Skeletal muscle tissue (tissue), 4 donors: ENCODE measurements around the gene PPP1R9A. TPM values are rescaled to one million over a fixed set of nuclear protein-coding genes. Genes with fewer than 3 reads are reported as not detected.

Source experiments
- H3K27ac ChIP-seq: one replicate; pipeline ENCODE4 v1.7.0; 2013; ENCODE audit warnings: mild to moderate bottlenecking, low read depth, low read length, inconsistent platforms
- H3K27me3 ChIP-seq, 3 donors: one replicate each; pipeline ENCODE4 v1.7.0; 2013; ENCODE audit warnings: low read length in 3 of 3; ENCODE audit not compliant: control insufficient read depth in 3 of 3, insufficient read depth in 3 of 3
- H3K36me3 ChIP-seq, 3 donors: one replicate each; pipeline ENCODE4 v1.7.0; 2013; ENCODE audit warnings: low read length in 3 of 3; ENCODE audit not compliant: control insufficient read depth in 3 of 3, insufficient read depth in 3 of 3
- H3K4me1 ChIP-seq, 3 donors: one replicate each; pipeline ENCODE4 v1.7.0; 2013; ENCODE audit warnings: low read length in 3 of 3, mild to moderate bottlenecking in 3 of 3; ENCODE audit not compliant: control insufficient read depth in 3 of 3, insufficient read depth in 3 of 3
- H3K4me3 ChIP-seq, 3 donors: one replicate each; pipeline ENCODE4 v1.7.0; 2013; ENCODE audit warnings: low read length in 3 of 3
- H3K9ac ChIP-seq, 3 donors: one replicate each; pipeline ENCODE4 v1.7.0; 2013; ENCODE audit warnings: low read length in 3 of 3, mild to moderate bottlenecking in 3 of 3, moderate library complexity in 2 of 3, low read depth in 1 of 3
- H3K9me3 ChIP-seq, 3 donors: one replicate each; pipeline ENCODE4 v1.7.0; 2013; ENCODE audit warnings: low read length in 3 of 3; ENCODE audit not compliant: control insufficient read depth in 3 of 3
- total RNA-seq: library from RNA; depleted of rRNA; stranded (reverse); fragments of >200 nt; gene quantifications from one replicate; pipeline ENCODE4 v1.2.3, GENCODE V29; 2014
- donor health status: Osteomylitis.

PPP1R9A gene
- total RNA-seq, 1 donor from 2014 or later, result 42.3 TPM

GRCh38 chr7:95139922-95140321 is 232.5 kb downstream of the PPP1R9A start:
- H3K9ac ChIP-seq, result no peak overlapping the region
- no peaks in the 10 kb centered on the region for H3K9me3 ChIP-seq
- H3K4me3 ChIP-seq, result no peak overlapping the region
- H3K36me3 ChIP-seq, result no peaks in the 10 kb centered on the region
- H3K27ac ChIP-seq, result no peak overlapping the region
- no peaks in the 10 kb centered on the region for H3K4me1 ChIP-seq
- H3K27me3 ChIP-seq, result no peaks in the 10 kb centered on the region

GRCh38 chr7:95141755-95142154 is 234.4 kb downstream of the PPP1R9A start:
- Histone ChIP-seq H3K9ac (no peak overlapping the region), H3K4me3 (no peak overlapping the region)

GRCh38 chr7:95144256-95144655 is 236.9 kb downstream of the PPP1R9A start:
- H3K27me3 ChIP-seq, result no peaks in the 10 kb centered on the region
- H3K27ac ChIP-seq, result no peak overlapping the region
- no peaks in the 10 kb centered on the region for H3K9me3 ChIP-seq
- H3K4me1 ChIP-seq, result no peaks in the 10 kb centered on the region
- H3K9ac ChIP-seq, result no peak overlapping the region
- no peak overlapping the region for H3K4me3 ChIP-seq
- H3K36me3 ChIP-seq, result no peaks in the 10 kb centered on the region

More at GRCh38 chr7:95141755-95142154, 234.4 kb downstream of the PPP1R9A start:
- Histone ChIP-seq H3K4me1 (no peaks in the 10 kb centered on the region), H3K27ac (no peak overlapping the region), H3K9me3 (no peaks in the 10 kb centered on the region), H3K27me3 (no peaks in the 10 kb centered on the region), H3K36me3 (no peaks in the 10 kb centered on the region)

- no peak overlapping the region for H3K9ac ChIP-seq
- no peak overlapping the region for H3K27ac ChIP-seq
- no peaks in the 10 kb centered on the region for H3K36me3 ChIP-seq
- H3K9me3 ChIP-seq, result no peaks in the 10 kb centered on the region
- H3K27me3 ChIP-seq, result no peaks in the 10 kb centered on the region
- H3K4me3 ChIP-seq, result no peak overlapping the region
- no peaks in the 10 kb centered on the region for H3K4me1 ChIP-seq
Measured at GRCh38 chr7:95155965-95156364, 248.6 kb downstream of the PPP1R9A start.

DNA sequence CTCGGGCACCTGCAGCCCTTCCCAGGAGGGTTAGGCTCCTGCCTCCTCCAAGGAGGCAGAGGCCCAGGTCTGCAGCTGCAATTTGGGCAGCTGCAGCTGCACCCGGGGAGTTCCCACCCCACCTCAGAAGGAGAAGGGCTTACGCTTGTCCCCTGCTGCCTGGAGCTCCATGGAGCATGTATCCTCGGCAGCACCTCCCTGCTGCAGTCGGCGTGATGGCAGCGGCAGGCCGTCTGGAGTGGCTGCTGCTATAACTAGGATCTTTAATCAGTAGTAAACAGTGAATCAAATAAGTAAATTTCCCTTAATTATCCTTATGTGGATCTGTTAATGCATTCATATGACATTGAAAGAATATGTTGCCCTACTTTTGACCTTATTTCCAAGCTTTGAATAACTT is 250.0 kb downstream of the PPP1R9A start:
- Histone ChIP-seq H3K9me3 (no peaks in the 10 kb centered on the region), H3K4me3 (no peak overlapping the region), H3K27me3 (no peaks in the 10 kb centered on the region), H3K9ac (no peak overlapping the region), H3K27ac (no peak overlapping the region), H3K4me1 (no peaks in the 10 kb centered on the region), H3K36me3 (no peaks in the 10 kb centered on the region)

DNA sequence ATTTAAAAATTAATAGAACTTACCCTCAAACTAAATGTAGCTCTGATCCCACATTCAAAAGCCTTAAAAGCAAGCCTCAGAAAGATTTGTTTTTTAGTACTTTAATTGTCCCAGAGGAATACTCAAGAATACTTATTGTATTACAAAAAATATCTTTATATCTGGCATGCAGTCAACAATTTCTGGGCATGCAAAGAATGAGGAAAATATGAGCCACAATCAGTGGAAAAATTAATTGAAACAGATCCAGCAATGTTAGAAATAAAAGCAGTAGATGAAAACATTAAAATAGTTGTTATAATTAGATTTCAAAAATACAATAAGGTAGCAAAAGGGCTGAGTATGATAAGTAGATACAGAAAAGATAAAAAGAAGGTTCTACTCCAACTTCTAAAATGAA is 262.3 kb downstream of the PPP1R9A start:
- H3K4me1 ChIP-seq, result no peaks in the 10 kb centered on the region
- no peaks in the 10 kb centered on the region for H3K9me3 ChIP-seq
- no peaks in the 10 kb centered on the region for H3K36me3 ChIP-seq
- H3K4me3 ChIP-seq, result no peak overlapping the region
- no peak overlapping the region for H3K9ac ChIP-seq
- H3K27me3 ChIP-seq, result no peaks in the 10 kb centered on the region
- H3K27ac ChIP-seq, result no peak overlapping the region

DNA sequence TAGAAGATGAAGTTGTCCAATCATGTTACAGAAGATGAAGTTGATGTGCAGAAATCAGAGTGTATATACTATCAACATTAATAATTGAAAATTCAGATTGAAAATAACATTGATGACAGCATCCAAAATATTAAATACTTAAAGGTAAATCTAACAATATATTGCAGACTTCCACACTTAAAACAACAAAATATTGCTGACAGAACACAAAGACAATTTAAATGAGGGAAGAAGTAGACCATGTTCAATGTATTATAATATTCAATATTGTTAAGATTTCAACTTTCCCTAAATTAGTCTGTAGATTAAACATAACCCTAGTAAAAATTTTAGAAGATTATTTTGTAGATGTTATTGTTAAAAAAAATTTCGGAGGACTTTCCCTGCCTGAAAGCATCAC is 265.0 kb downstream of the PPP1R9A start:
- Histone ChIP-seq H3K4me1 (no peaks in the 10 kb centered on the region), H3K27ac (no peak overlapping the region), H3K27me3 (no peaks in the 10 kb centered on the region), H3K9ac (no peak overlapping the region), H3K36me3 (no peaks in the 10 kb centered on the region), H3K4me3 (no peak overlapping the region), H3K9me3 (no peaks in the 10 kb centered on the region)

DNA sequence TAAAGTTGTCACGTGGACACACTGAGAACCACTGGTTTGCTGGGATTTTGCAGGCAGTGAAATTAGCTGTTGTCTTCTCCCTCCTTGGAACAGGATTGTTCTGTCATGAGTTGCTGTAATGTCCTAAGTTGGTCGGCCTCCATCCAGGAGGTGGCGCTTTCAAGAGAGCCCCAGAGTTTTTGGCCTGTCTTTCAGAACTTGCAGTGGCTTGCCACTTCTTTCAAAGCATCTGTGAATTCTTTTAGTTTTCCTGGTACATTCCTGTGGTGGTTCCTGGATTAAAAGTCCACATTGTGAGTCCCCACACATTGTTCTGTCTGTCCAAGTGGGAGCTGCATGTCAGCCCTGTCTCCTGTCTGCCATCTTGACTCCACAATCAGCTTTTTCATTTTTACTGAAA is 283.1 kb downstream of the PPP1R9A start:
- Histone ChIP-seq H3K27me3 (no peaks in the 10 kb centered on the region), H3K9me3 (peaks cover 0 to 2% (median 2%) of the 10 kb centered on the region in 3 donors), H3K4me3 (no peak overlapping the region), H3K4me1 (no peaks in the 10 kb centered on the region), H3K9ac (no peak overlapping the region), H3K36me3 (no peaks in the 10 kb centered on the region), H3K27ac (no peak overlapping the region)

DNA sequence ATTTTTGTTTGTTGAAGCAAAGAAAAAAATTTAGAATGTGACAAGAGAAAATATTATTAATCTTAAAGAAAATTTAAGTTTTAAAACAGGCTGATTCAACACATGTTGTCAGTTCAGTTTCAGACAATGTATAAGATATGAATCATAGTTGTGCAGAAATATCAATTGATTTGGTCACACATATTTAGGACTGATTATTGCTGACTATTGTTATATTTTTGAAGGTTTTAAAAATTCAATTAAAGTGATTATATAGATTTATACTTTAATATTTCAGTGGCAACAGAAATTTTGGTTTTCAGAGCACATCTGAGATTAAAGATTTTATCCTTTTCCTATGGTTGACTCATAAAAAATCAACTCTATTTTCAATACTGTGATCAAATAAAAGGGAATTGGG is 284.4 kb downstream of the PPP1R9A start:
- H3K36me3 ChIP-seq, result no peaks in the 10 kb centered on the region
- H3K4me3 ChIP-seq, result no peak overlapping the region
- H3K9ac ChIP-seq, result no peak overlapping the region
- H3K4me1 ChIP-seq, result no peaks in the 10 kb centered on the region
- H3K27me3 ChIP-seq, result no peaks in the 10 kb centered on the region
- peaks cover 0 to 2% (median 2%) of the 10 kb centered on the region in 3 donors for H3K9me3 ChIP-seq
- H3K27ac ChIP-seq, result no peak overlapping the region

DNA sequence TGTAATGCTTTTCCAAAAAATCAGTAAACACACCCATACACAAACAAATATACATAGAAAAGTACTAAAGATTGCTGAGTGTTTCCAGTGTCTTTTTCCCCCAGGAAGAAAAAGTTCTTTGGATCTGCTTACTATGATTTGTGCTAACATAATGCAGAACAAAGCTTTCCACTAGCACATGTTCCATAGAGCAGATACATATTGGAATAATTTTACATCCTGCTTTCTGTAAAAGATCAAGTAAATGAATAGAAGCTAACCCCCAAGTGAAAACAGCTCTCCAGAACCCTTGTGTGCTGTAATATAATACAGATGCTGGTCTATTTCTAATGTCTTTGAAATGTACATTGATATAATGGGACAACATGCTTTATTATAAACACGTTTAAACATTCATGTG is 291.5 kb downstream of the PPP1R9A start:
- H3K4me1 ChIP-seq, result no peaks in the 10 kb centered on the region
- no peak overlapping the region for H3K27ac ChIP-seq
- H3K9me3 ChIP-seq, result no peaks in the 10 kb centered on the region
- no peaks in the 10 kb centered on the region for H3K36me3 ChIP-seq
- no peak overlapping the region for H3K4me3 ChIP-seq
- no peak overlapping the region for H3K9ac ChIP-seq
- H3K27me3 ChIP-seq, result no peaks in the 10 kb centered on the region
